H1 (cell line): Measurements from ENCODE around the gene CCDC183. TPM values are rescaled to one million over a fixed set of nuclear protein-coding genes. Genes with fewer than 3 reads are reported as not detected.

Experiments
- BCL11A ChIP-seq, 2 experiments: IDR thresholded peaks; one replicate each; pipeline ENCODE4 v1.6.1; 2011; ENCODE audit warnings: low read depth in 2 of 2, low read length in 2 of 2, mild to moderate bottlenecking in 2 of 2
- CBX8 ChIP-seq: fragments of 300-800, 300-1000 bp; sonication (generic); IDR thresholded peaks from 2 replicates; pipeline ENCODE4 v1.7.1; 2016; ENCODE audit warnings: low read depth, low read length, borderline replicate concordance
- CREB1 ChIP-seq: IDR thresholded peaks from 2 replicates; pipeline ENCODE4 v1.6.1; 2012; ENCODE audit warnings: inconsistent platforms
- HDAC6 ChIP-seq: IDR thresholded peaks from one replicate; pipeline ENCODE4 v1.7.1; 2012; ENCODE audit warnings: low read depth, mild to moderate bottlenecking, inconsistent platforms, low read length, moderate library complexity
- KDM4A ChIP-seq: IDR thresholded peaks from one replicate; pipeline ENCODE4 v1.7.1; 2012; ENCODE audit warnings: low read depth, mild to moderate bottlenecking, moderate library complexity, low read length, inconsistent platforms; ENCODE audit not compliant: severe bottlenecking
- SAP30 ChIP-seq: fragments of 300-600 bp; sonication (generic); IDR thresholded peaks from 2 replicates; pipeline ENCODE4 v1.7.1; 2012; ENCODE audit warnings: low read length, moderate library complexity, mild to moderate bottlenecking, inconsistent platforms; ENCODE audit not compliant: insufficient read depth, insufficient replicate concordance
- SIRT6 ChIP-seq: IDR thresholded peaks from one replicate; pipeline ENCODE4 v1.7.1; 2012; ENCODE audit warnings: low read length, inconsistent platforms
- TEAD4 ChIP-seq: IDR thresholded peaks from 2 replicates; pipeline ENCODE4 v1.6.1; 2012; ENCODE audit warnings: low read depth, low read length, inconsistent platforms, mixed read lengths
- polyA plus RNA-seq, 7 experiments: library from polyadenylated mRNA; depleted of rRNA in 3 of 7; stranded (reverse) in 5 of 7; unstranded in 2 of 7; fragments of >200 nt in 5 of 7; fragments of 200-250 nt in 2 of 7; gene quantifications; 1 replicate in 5 of 7; 2 replicates in 1 of 7; 4 replicates in 1 of 7; pipeline versions ENCODE4 v1.2.1 to v1.2.3, GENCODE V29; 2011 to 2013; ENCODE audit warnings: missing spikeins in 2 of 7, mixed read lengths in 2 of 7
- total RNA-seq: library from RNA; stranded (reverse); fragmentation: NEBNext Ultra II Directional; extraction: Animal tissue kit (Norgen Biotek cat#: 25700); gene quantifications from 2 replicates; pipeline ENCODE4 v1.2.1, GENCODE V29; 2021
- TF ChIP-seq, protein P1 (sequence below), 3 experiments: IDR thresholded peaks; 1 replicate in 2 of 3; 2 replicates in 1 of 3; pipeline versions ENCODE4 v1.5.1 to v1.6.1; 2011; ENCODE audit warnings: low read length in 3 of 3, mild to moderate bottlenecking in 3 of 3, inconsistent platforms in 2 of 3, low read depth in 1 of 3, moderate library complexity in 1 of 3; ENCODE audit not compliant: insufficient read depth in 1 of 3; ENCODE audit errors: control extremely low read depth in 1 of 3

CCDC183 gene
- total and polyA plus RNA-seq, 2 of the 8 experiments (the other 6 are each of a cell fraction or from before 2014, with no cell fraction given), result 0.51 to 1.6 TPM

DNA sequence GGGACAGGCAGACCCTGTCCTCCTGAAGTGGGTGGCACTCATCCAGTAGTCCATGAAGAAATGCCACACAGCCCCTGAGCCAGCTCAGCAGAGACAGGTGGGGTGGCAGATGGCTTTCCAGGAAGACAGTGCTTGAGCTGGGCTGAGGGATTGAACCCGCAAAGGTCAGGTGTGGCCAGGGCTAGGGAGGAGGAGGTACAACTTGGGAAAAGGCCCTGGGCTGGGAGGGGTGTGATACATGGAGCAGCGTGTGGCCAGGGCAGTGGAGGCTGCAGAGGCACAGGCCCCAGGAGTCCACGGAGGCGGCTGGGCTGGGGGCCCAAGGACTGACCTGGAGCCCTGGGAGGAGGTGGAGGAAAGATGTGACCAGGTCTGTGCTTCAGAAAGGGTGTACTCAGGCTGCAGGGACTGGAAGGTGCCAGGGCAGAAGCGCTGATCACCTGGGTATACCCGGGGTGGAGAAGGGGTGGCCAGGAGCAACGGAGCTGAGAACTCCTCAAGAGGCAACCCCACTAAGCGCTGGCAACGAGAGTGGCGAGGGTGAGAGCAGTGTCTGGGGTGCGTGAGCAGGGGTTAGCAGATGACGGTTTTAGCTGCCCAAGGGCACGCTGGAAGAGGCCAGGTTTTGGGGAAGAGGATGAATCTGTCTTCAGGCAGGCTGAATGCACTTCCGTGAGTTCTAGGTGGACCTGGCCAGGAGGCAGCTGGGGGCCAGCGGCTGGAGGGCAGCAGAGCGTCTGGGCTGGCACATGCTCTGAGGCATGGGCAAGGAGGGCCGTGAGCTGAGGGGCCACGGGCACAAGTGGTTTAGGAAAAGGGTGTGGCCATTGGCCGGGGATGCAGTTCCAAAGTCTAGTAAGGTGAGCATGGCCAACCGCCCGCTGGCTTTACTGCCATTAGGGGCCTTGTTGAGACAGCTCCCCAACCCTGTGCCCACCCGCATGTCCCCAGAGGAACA lies 7.7 kb downstream of the CCDC183 start (continued):
- TF ChIP-seq, protein P1, sequence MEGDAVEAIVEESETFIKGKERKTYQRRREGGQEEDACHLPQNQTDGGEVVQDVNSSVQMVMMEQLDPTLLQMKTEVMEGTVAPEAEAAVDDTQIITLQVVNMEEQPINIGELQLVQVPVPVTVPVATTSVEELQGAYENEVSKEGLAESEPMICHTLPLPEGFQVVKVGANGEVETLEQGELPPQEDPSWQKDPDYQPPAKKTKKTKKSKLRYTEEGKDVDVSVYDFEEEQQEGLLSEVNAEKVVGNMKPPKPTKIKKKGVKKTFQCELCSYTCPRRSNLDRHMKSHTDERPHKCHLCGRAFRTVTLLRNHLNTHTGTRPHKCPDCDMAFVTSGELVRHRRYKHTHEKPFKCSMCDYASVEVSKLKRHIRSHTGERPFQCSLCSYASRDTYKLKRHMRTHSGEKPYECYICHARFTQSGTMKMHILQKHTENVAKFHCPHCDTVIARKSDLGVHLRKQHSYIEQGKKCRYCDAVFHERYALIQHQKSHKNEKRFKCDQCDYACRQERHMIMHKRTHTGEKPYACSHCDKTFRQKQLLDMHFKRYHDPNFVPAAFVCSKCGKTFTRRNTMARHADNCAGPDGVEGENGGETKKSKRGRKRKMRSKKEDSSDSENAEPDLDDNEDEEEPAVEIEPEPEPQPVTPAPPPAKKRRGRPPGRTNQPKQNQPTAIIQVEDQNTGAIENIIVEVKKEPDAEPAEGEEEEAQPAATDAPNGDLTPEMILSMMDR (IDR thresholded peaks at IDR 0.05; ENCODE audit: control extremely low read depth in 1 of 3, insufficient read depth in 1 of 3, low read depth in 1 of 3, low read length in 3 of 3), result no peak
- TF ChIP-seq CBX8 (no peak), BCL11A (IDR thresholded peaks at IDR 0.05; ENCODE audit: low read depth in 2 of 2, low read length in 2 of 2) (no peak), TEAD4 (no peak), HDAC6 (no peak), SIRT6 (no peak), CREB1 (no peak), KDM4A (no peak), SAP30 (no peak)
